NT2/D1 (cell line): Measurements from ENCODE around the gene ALPG.

Source experiments
- SUZ12 ChIP-seq: IDR thresholded peaks from 2 replicates; pipeline ENCODE4 v1.6.1; 2011; ENCODE audit not compliant: insufficient read length, insufficient read depth; ENCODE audit errors: extremely low read depth
- YY1 ChIP-seq: IDR thresholded peaks from 2 replicates; pipeline ENCODE4 v1.6.1; 2011; ENCODE audit not compliant: insufficient read length, insufficient read depth
- ZNF274 ChIP-seq: IDR thresholded peaks from 2 replicates; pipeline ENCODE4 v1.6.1; 2011; ENCODE audit warnings: mild to moderate bottlenecking, low read depth, low read length

- TF ChIP-seq YY1 (no peak), SUZ12 (no peak), ZNF274 (no peak)
These were observed 8.6 kb downstream of the ALPG start for GRCh38 chr2:232415138-232415690.
